HG03175 (cell line): ENCODE measurements around the gene NPHS1.
"Not testable (repeated sequence)": the region's sequence is repeated elsewhere in the genome, so short reads cannot be mapped to it uniquely, and the experiment has no call there.

ENCODE experiments used
- ATAC-seq: cut with Tn5 transposase; IDR thresholded peaks from one replicate; pipeline ENCODE4 v1.9.1; 2021; ENCODE audit warnings: mild to moderate bottlenecking, moderate library complexity; ENCODE audit not compliant: unreplicated experiment

The NPHS1 gene

DNA sequence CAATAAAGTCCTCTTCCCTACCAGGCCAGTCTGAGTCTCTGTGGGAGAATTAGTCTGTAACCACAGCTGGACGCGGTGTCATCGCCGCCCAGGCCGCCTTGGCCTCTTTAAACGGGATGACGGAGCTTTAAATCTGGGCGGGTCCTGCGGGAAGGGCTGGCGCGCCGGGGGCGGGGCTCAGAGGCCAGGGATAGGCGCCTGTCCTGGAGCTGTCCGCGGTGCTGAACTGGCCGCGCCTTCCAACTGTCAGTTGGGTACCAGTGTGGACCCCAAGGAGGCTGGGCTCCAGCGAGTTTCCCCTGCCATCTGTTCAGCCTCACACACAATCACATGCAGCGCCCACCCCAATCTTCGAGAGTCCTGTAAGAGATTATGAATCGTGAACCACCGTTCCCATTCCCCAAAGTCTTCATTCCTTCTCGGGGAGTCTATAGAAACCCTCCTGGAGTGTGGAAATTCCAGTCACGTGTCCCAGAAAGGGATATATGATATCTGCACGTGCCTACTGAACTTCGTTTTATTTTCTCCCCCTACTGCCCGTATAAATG lies 27.5 kb upstream of the NPHS1 start:
- no peak for ATAC-seq

GRCh38 chr19:35879068-35879467 lies 26.8 kb upstream of the NPHS1 start:
- no peak for ATAC-seq

GRCh38 chr19:35874392-35874930 lies 22.2 kb upstream of the NPHS1 start:
- no peak for ATAC-seq

GRCh38 chr19:35872180-35872579 lies 19.9 kb upstream of the NPHS1 start:
- ATAC-seq: no peak

- no peak for ATAC-seq
Observed at GRCh38 chr19:35871611-35872010, 19.3 kb upstream of the NPHS1 start.

- ATAC-seq: no peak
Observed at GRCh38 chr19:35870798-35871197, 18.5 kb upstream of the NPHS1 start.

DNA sequence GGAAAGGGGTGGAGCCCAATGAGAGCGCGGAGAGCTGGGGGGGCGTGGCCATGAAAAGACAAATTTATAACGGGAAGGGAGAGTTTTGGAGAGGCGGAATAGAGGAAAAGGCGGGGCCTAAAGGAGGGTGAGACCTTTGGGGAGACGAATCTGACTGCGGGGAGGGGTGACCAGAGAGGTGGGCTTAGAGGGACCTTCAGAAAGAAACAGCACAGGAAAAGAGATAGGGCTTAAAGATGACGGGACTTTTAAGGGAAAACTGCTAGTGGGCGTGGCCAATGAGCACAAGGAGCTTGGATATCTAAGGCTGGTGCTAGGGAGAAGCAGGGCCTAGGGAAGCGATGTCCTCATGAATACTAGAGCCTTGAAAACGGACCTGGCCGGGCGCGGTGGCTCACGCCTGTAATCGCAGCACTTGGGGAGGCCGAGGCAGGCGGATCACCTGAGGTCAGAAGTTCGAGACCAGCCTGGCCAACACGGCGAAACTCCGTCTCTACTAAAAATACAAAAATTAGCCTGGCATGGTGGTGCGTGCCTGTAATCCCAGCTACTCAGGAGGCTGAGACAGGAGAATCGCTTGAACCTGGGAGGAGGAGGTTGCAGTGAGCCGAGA lies 17.9 kb upstream of the NPHS1 start:
- not testable (repeated sequence) for ATAC-seq

- peak; percentile 61 for ATAC-seq
Observed at GRCh38 chr19:35869327-35870123, 17.2 kb upstream of the NPHS1 start.

GRCh38 chr19:35868823-35869326 lies 16.6 kb upstream of the NPHS1 start:
- no peak for ATAC-seq

DNA sequence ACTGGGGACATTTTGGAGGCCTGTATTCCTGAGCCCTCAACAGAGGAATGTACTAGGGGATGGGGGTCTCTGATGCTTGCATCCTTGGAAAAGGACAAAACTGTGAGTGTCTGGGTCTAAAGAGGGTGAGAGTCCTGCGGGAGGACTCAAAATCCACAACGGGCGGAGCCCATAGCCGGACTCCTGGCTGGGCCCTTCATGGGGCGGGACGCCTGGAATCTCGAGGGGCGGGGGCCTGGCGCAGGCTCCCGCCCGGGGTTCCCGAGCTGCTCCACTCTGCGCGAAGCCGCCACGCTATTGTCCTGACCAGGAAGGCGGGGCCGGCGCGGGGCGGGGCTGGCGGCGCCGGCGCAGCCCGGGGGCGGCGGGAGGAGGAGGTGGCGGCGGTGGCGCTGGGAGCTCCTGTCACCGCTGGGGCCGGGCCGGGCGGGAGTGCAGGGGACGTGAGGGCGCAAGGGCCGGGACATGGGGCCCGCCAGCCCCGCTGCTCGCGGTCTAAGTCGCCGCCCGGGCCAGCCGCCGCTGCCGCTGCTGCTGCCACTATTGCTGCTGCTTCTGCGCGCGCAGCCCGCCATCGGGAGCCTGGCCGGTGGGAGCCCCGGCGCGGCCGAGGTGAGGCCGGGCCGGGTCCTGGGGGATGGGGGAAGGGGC lies 16.0 kb upstream of the NPHS1 start, which contains the start of gene APLP1:
Gene APLP1, plus strand, starts transcription at position 403 of the 651 bp plus-strand sequence. Its CDS starts 63 bp downstream, at position 466.
- no peak for ATAC-seq

DNA sequence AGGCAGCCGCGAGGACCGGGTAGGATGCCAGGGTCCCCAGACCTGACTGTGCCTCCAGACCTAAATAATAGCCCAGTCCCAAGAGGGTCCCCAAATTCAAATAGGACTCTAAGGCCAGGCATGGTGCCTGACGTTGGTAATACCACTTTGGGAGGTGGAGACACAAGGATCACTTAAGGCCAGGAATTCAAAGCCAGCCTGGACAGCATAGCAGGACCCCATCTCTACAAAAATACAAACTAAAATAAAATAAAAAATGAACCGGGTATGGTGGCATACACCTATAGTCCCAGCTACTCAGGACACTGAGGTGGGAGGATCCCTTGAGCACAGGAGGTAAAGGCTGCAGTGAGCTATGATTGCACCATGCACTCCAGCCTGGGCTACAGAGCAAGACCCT lies 10.7 kb upstream of the NPHS1 start:
- ATAC-seq: no peak

- no peak for ATAC-seq
Observed at GRCh38 chr19:35862528-35862927, 10.2 kb upstream of the NPHS1 start.

DNA sequence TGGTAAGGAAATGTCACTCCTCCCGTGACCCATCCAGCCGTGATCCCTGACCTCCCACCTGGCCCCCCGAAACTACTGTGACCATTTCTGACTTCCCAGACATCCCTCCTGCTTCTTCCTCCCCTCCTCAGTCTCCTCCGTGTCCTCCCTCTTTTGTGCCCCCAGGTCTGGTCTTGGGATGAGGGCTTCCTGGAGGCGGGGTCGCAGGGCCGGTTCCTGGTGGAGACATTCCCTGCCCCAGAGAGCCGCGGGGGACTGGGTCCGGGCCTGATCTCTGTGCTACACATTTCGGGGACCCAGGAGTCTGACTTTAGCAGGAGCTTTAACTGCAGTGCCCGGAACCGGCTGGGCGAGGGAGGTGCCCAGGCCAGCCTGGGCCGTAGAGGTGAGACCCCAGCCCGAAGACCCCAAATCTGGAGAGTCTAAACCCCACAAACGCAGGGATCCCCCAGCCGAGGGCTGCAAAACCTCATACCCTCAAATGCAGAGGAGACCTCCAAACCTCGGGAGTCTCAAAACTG lies 9.4 kb upstream of the NPHS1 start:
- no peak for ATAC-seq

GRCh38 chr19:35860818-35861639 lies 8.7 kb upstream of the NPHS1 start:
- ATAC-seq: no peak

- ATAC-seq: no peak
Observed at GRCh38 chr19:35860436-35860817, 8.1 kb upstream of the NPHS1 start.

GRCh38 chr19:35859414-35859813 lies 7.1 kb upstream of the NPHS1 start:
- no peak for ATAC-seq

DNA sequence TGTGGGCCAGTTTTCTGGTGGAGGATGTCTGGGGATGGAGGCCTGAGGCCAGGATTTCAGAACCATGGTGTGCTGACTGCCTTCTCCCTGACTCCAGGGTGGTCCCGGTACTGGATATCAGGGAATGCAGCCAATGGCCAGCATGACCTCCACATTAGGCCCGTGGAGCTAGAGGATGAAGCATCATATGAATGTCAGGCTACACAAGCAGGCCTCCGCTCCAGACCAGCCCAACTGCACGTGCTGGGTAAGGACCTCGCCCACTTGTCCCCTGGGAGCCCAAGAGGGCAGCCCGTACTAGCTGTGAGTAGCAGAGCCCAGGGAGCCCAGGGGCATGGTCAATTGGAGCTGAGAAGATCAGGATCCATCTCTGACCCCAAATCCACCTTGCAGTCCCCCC lies 6.0 kb upstream of the NPHS1 start:
- no peak for ATAC-seq

DNA sequence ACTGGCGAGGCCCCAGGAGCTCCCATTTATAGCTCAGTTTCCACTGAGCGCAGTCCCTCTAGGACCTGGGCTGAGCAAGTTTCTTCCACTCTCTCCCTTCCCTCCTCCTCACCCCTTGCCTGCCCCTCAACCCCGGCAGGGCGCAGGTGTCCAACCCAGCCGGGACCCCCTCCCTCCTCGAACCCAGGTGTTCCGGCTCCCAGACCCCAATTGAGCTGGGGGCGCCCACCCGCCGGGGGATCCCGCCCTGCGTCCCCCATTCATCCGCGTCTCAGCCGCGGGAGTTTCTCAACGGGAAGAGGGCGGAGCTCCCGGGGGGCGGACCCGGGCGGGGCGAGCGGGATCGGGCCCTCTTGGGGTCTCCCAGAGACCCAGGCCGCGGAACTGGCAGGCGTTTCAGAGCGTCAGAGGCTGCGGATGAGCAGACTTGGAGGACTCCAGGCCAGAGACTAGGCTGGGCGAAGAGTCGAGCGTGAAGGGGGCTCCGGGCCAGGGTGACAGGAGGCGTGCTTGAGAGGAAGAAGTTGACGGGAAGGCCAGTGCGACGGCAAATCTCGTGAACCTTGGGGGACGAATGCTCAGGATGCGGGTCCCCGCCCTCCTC lies 4.3 kb upstream of the NPHS1 start, which contains the start of gene KIRREL2:
Gene KIRREL2, plus strand, starts transcription at position 366 of the 604 bp plus-strand sequence. Its CDS starts 209 bp downstream, at position 575.
- ATAC-seq: no peak

- ATAC-seq: no peak
Observed at GRCh38 chr19:35853038-35853756, 893 bp upstream of the NPHS1 start.
